ENCODE data around the gene LRRFIP1. TPM values are rescaled to one million over a fixed set of nuclear protein-coding genes. Genes with fewer than 3 reads are reported as not detected.

Gene LRRFIP1
- polyA plus RNA-seq, 1 of the 3 experiments (the other 2 are of a cell fraction) = 47.3 TPM

- Histone ChIP-seq H3K4me2 (no peak overlapping the region), H2AFZ (ENCODE audit: low read depth) (no peak overlapping the region), H3K79me2 (ENCODE audit: insufficient read depth) (peaks cover 98% of the 10 kb centered on the region), H4K20me1 (ENCODE audit: insufficient read depth) (peaks cover 32% of the 10 kb centered on the region), H3K9me2 (no peaks in the 10 kb centered on the region), H3K27me3 (ENCODE audit: insufficient read depth) (no peaks in the 10 kb centered on the region), H3K9me3 (no peaks in the 10 kb centered on the region), H3F3A (replicated peaks; ENCODE audit: insufficient read depth) (peaks cover 7% of the 10 kb centered on the region), H3K36me3 (replicated peaks in 1 of 2; ENCODE audit: control insufficient read depth in 1 of 2, insufficient read depth in 2 of 2, low read length in 1 of 2) (peaks cover 37 to 38% of the 10 kb centered on the region in 2 experiments), H3K4me1 (ENCODE audit: control insufficient read depth in 1 of 2, insufficient read depth in 2 of 2, low read depth in 1 of 2, low read length in 1 of 2) (peaks cover 18 to 34% of the 10 kb centered on the region in 2 experiments; a peak in 3 of 4 replicates), H3K4me3 (ENCODE audit: low read depth in 2 of 2, low read length in 1 of 2) (no peak overlapping the region), H3K27ac (ENCODE audit: low read depth in 2 of 2, low read length in 1 of 2) (peak overlapping the region in 1 of 2 experiments; percentile 77; a peak in 3 of 4 replicates), H3K9ac (no peak overlapping the region)
- DNase-seq = peak; percentile 86
- TF ChIP-seq RCOR1 (IDR thresholded peaks at IDR 0.05; ENCODE audit: low read length) = peak; percentile 16; the same call in 1 of the 2 replicates
- TF ChIP-seq MXI1 (IDR thresholded peaks at IDR 0.05; ENCODE audit: low read depth, low read length) = peak; percentile 75; the same call in 1 of the 2 replicates
- TF ChIP-seq FOXM1 (IDR thresholded peaks at IDR 0.05; ENCODE audit: low read depth) = no peak
- TF ChIP-seq REST (IDR thresholded peaks at IDR 0.05; ENCODE audit: low read depth, low read length) = no peak
- no peak for TF ChIP-seq JUND (IDR thresholded peaks at IDR 0.05)
- no peak for TF ChIP-seq USF1 (IDR thresholded peaks at IDR 0.05; ENCODE audit: borderline replicate concordance, low read depth)
- no peak for TF ChIP-seq GATA2 (CRISPR knock-in tag; IDR thresholded peaks at IDR 0.05)
- TF ChIP-seq RAD21 (IDR thresholded peaks at IDR 0.05; ENCODE audit: low read length) = peak; percentile 20
- TF ChIP-seq SIN3A (IDR thresholded peaks at IDR 0.05; ENCODE audit: borderline replicate concordance, low read depth, low read length) = no peak
- TF ChIP-seq TAF1 (IDR thresholded peaks at IDR 0.05; ENCODE audit: borderline replicate concordance, low read depth, low read length) = no peak
- no peak for TF ChIP-seq POLR2AphosphoS5 (IDR thresholded peaks at IDR 0.05; ENCODE audit: low read depth, low read length)
- TF ChIP-seq MAX (IDR thresholded peaks at IDR 0.05; ENCODE audit: low read depth) = no peak
- TF ChIP-seq EP300 (IDR thresholded peaks at IDR 0.05; ENCODE audit: borderline replicate concordance in 1 of 2, low read depth in 1 of 2, low read length in 1 of 2) = peak in 1 of 2 experiments; percentile 83; a peak in 2 of 4 replicates
- TF ChIP-seq CHD2 (IDR thresholded peaks at IDR 0.05; ENCODE audit: low read length, partially characterized antibody) = peak; percentile 75
- no peak for TF ChIP-seq NRF1 (IDR thresholded peaks at IDR 0.05; ENCODE audit: low read depth, low read length)
- no peak for TF ChIP-seq IRF3 (IDR thresholded peaks at IDR 0.05; ENCODE audit: low read depth, low read length)
- no peak for TF ChIP-seq SMC3 (IDR thresholded peaks at IDR 0.05; ENCODE audit: low read depth, low read length)
- TF ChIP-seq FOXJ3 (CRISPR knock-in tag; IDR thresholded peaks at IDR 0.05) = peak; percentile 62; the same call in 1 of the 2 replicates
- TF ChIP-seq RXRA (IDR thresholded peaks at IDR 0.05; ENCODE audit: borderline replicate concordance, low read depth) = no peak
- TF ChIP-seq MEF2A (IDR thresholded peaks at IDR 0.05; ENCODE audit: borderline replicate concordance, low read depth) = no peak
- no peak for TF ChIP-seq TEAD4 (IDR thresholded peaks at IDR 0.05; ENCODE audit: borderline replicate concordance, insufficient read depth)
- WGBS (ENCODE audit: low lambda C conversion rate) = 58% methylated on average over 13 of the region's 13 CpGs
- ChIA-PET CTCF (interaction anchor here (0.7 to 8.4 kb wide), 7 partner anchors 10 to 221 kb away, joined by 3 to 94 read pairs (median 5); no protein-coding TSS in a partner anchor), POLR2A (no interaction called here)
These were observed 106.4 kb downstream of the LRRFIP1 start for GRCh38 chr2:237733677-237734300.

Data from SK-N-SH (cell line).